HCT116 (cell line): ENCODE data around the gene TAOK3. TPM values are rescaled to one million over a fixed set of nuclear protein-coding genes. Genes with fewer than 3 reads are reported as not detected.

Experiments used
- ATAC-seq: fragments of 200-7000 bp; cut with Tn5 transposase; 2 replicates; pipeline ENCODE4 v1.9.1; 2020; ENCODE audit warnings: mild to moderate bottlenecking, moderate library complexity
- BruUV-seq: library from RNA; stranded (reverse); fragments of 400-500 nt; replicated peaks from 2 replicates; lab custom pipeline; 2021; lab: Mats Ljungman, UMichigan
- CTCF ChIA-PET: fragments of 300-600 bp; sonication (Branson Sonifier 250); formaldehyde crosslinking; loops from one replicate; lab custom pipeline; 2021; ENCODE audit warnings: antibody characterized with exemption; lab: Charles Lee
- POLR2A ChIA-PET: fragments of 300-600, 350-600 bp; sonication (Branson Sonifier 250); formaldehyde crosslinking; loops from one replicate; lab custom pipeline; 2021; ENCODE audit warnings: antibody characterized with exemption; lab: Charles Lee
- RAD21 ChIA-PET, 2 experiments: fragments of 300-600 bp; sonication (Branson Sonifier 250); formaldehyde crosslinking; loops; one replicate each; lab custom pipeline; 2023; ENCODE audit warnings: low total read pairs in 2 of 2; ENCODE audit not compliant: uncharacterized antibody in 2 of 2, unreplicated experiment in 2 of 2, low non-redundant PET in 1 of 2; lab: Charles Lee
- DNase-seq: peaks from one replicate; pipeline ENCODE4 v3.0.0-alpha.2; 2010; ENCODE audit warnings: low read depth, low spot score
- H2AFZ ChIP-seq: fragments of 200-600 bp; shearing (Covaris generic), sonication (generic); 2 replicates; pipeline ENCODE4 v1.6.1; 2017; ENCODE audit warnings: low read depth, mixed run types, mixed read lengths, antibody characterized with exemption, low read length; ENCODE audit not compliant: poor library complexity, severe bottlenecking
- H3K27ac ChIP-seq: 2 replicates; pipeline ENCODE4 v1.5.1; 2012; ENCODE audit warnings: low read depth, low read length
- H3K27me3 ChIP-seq: fragments of 200-600 bp; sonication (generic); 2 replicates; pipeline ENCODE4 v1.6.1; 2016; ENCODE audit warnings: mixed run types, low read length, mixed read lengths; ENCODE audit not compliant: insufficient read depth
- H3K36me3 ChIP-seq, 2 experiments: fragments of 200-500 bp in 1 of 2; fragments of 200-600 bp in 1 of 2; sonication (Bioruptor generic) in 1 of 2; sonication (generic) in 1 of 2; 2 replicates each; pipeline versions ENCODE4 v1.5.1 to v1.6.1; 2014 to 2016; ENCODE audit warnings: low read length in 2 of 2, inconsistent platforms in 1 of 2, mixed read lengths in 1 of 2, mixed run types in 1 of 2; ENCODE audit not compliant: insufficient read depth in 2 of 2, control insufficient read depth in 1 of 2
- H3K4me1 ChIP-seq, 2 experiments: fragments of 200-600 bp in 1 of 2; sonication (generic) in 1 of 2; 2 replicates each; pipeline versions ENCODE4 v1.5.1 to v1.6.1; 2012 to 2017; ENCODE audit warnings: low read length in 2 of 2, inconsistent platforms in 1 of 2, mild to moderate bottlenecking in 1 of 2, mixed read lengths in 1 of 2, mixed run types in 1 of 2, moderate library complexity in 1 of 2; ENCODE audit not compliant: insufficient read depth in 2 of 2, control insufficient read depth in 1 of 2
- H3K4me2 ChIP-seq: fragments of 200-600 bp; sonication (generic); 2 replicates; pipeline ENCODE4 v1.6.1; 2017; ENCODE audit warnings: mixed run types, low read length, mixed read lengths
- H3K4me3 ChIP-seq, 2 experiments: fragments of 200-600 bp in 1 of 2; sonication (generic) in 1 of 2; replicated peaks in 1 of 2; 2 replicates each; pipeline ENCODE4 v1.5.1; 2011 to 2016; ENCODE audit warnings: low read length in 2 of 2, control low read depth in 1 of 2, low read depth in 1 of 2, mild to moderate bottlenecking in 1 of 2, mixed read lengths in 1 of 2, mixed run types in 1 of 2
- H3K79me2 ChIP-seq: fragments of 200-600 bp; sonication (generic); 2 replicates; pipeline ENCODE4 v1.6.1; 2017; ENCODE audit warnings: mild to moderate bottlenecking, mixed run types, low read length, moderate library complexity, mixed read lengths; ENCODE audit not compliant: insufficient read depth
- H3K9ac ChIP-seq: fragments of 200-600 bp; sonication (generic); 2 replicates; pipeline ENCODE4 v1.6.1; 2016; ENCODE audit warnings: low read length, mixed read lengths
- H3K9me2 ChIP-seq: fragments of 200-600 bp; sonication (generic), shearing (Covaris generic); 2 replicates; pipeline ENCODE4 v1.6.1; 2017; ENCODE audit warnings: mixed run types, mild to moderate bottlenecking, moderate library complexity; ENCODE audit not compliant: insufficient read depth
- H3K9me3 ChIP-seq, 2 experiments: fragments of 200-500 bp in 1 of 2; fragments of 200-600 bp in 1 of 2; sonication (Bioruptor generic) in 1 of 2; sonication (generic) in 1 of 2; 2 replicates each; pipeline ENCODE4 v1.6.1; 2014 to 2017; ENCODE audit warnings: low read length in 2 of 2, mixed read lengths in 2 of 2, inconsistent platforms in 1 of 2, low read depth in 1 of 2, mild to moderate bottlenecking in 1 of 2, mixed run types in 1 of 2, moderate library complexity in 1 of 2; ENCODE audit not compliant: control insufficient read depth in 1 of 2, insufficient read depth in 1 of 2
- H4K20me1 ChIP-seq: fragments of 200-600 bp; sonication (generic), shearing (Covaris generic); 2 replicates; pipeline ENCODE4 v1.6.1; 2017; ENCODE audit warnings: mixed run types, mild to moderate bottlenecking, moderate library complexity; ENCODE audit not compliant: insufficient read depth
- ATF3 ChIP-seq: IDR thresholded peaks from 2 replicates; pipeline ENCODE4 v1.6.1; 2012
- CTCF ChIP-seq, 3 experiments: fragments of 200-600 bp in 1 of 3; sonication (generic) in 1 of 3; IDR thresholded peaks in 2 of 3; conservative IDR thresholded peaks in 1 of 3; 2 replicates each; pipeline ENCODE4 v1.5.1; 2012 to 2017; ENCODE audit warnings: low read depth in 2 of 3, low read length in 2 of 3, antibody characterized with exemption in 1 of 3, borderline replicate concordance in 1 of 3, control low read depth in 1 of 3, mild to moderate bottlenecking in 1 of 3, mixed read lengths in 1 of 3, mixed run types in 1 of 3, moderate library complexity in 1 of 3; ENCODE audit not compliant: insufficient read depth in 1 of 3
- EZH2 ChIP-seq: fragments of 200-600 bp; sonication (generic); IDR thresholded peaks from 2 replicates; pipeline ENCODE4 v1.6.1; 2017; ENCODE audit warnings: antibody characterized with exemption, mixed run types
- EZH2phosphoT487 ChIP-seq: fragments of 200-600 bp; IDR thresholded peaks from 2 replicates; pipeline ENCODE4 v1.6.1; 2018; ENCODE audit warnings: antibody characterized with exemption, borderline replicate concordance
- MAX ChIP-seq: IDR thresholded peaks from 2 replicates; pipeline ENCODE4 v1.6.1; 2012
- RAD21 ChIP-seq: IDR thresholded peaks from 2 replicates; pipeline ENCODE4 v1.6.1; 2012; ENCODE audit warnings: low read depth, mild to moderate bottlenecking
- REST ChIP-seq: IDR thresholded peaks from 2 replicates; pipeline ENCODE4 v1.6.1; 2012; ENCODE audit warnings: low read depth
- SP1 ChIP-seq: IDR thresholded peaks from 2 replicates; pipeline ENCODE4 v1.6.1; 2012; ENCODE audit warnings: low read depth
- SRF ChIP-seq: IDR thresholded peaks from 2 replicates; pipeline ENCODE4 v1.6.1; 2012; ENCODE audit warnings: low read depth
- TCF7L2 ChIP-seq: IDR thresholded peaks from 2 replicates; pipeline ENCODE4 v1.7.0; 2011; ENCODE audit warnings: borderline replicate concordance, inconsistent platforms; ENCODE audit not compliant: insufficient read depth, insufficient read length; ENCODE audit errors: extremely low read depth
- YY1 ChIP-seq: IDR thresholded peaks from 2 replicates; pipeline ENCODE4 v1.6.1; 2011; ENCODE audit warnings: low read length, low read depth, moderate library complexity, mild to moderate bottlenecking; ENCODE audit not compliant: insufficient replicate concordance; ENCODE audit errors: extremely low read depth
- ZNF274 ChIP-seq: fragments of 200-500 bp; sonication (Bioruptor generic); IDR thresholded peaks from 2 replicates; pipeline ENCODE4 v1.6.1; 2014; ENCODE audit warnings: mild to moderate bottlenecking, low read depth, low read length, inconsistent platforms
- intact Hi-C: fragments of 100-400 bp; cut with micrococcal nuclease; formaldehyde crosslinking; loops from 2 replicates; pipeline ENCODE4 v1.10.0; 2022
- total RNA-seq: library from RNA; stranded (reverse); gene quantifications from one replicate; pipeline ENCODE4 v1.2.1, GENCODE V29; 2021; ENCODE audit not compliant: unreplicated experiment

The TAOK3 gene
- total RNA-seq, 1 experiment from 2014 or later: 10.5 TPM

GRCh38 chr12:118151755-118152154 lies 221.0 kb downstream of the TAOK3 start:
- H2AFZ ChIP-seq: no peak overlapping the region
- no peaks in the 10 kb centered on the region for H4K20me1 ChIP-seq
- no peak overlapping the region for H3K4me2 ChIP-seq
- DNase-seq (no peak), ATAC-seq (no peak)
- intact Hi-C loops: no loop called here
- no peaks in the 10 kb centered on the region for H3K9me2 ChIP-seq
- CTCF ChIA-PET: no interaction called here
- no peaks in the 10 kb centered on the region for H3K9me3 ChIP-seq
- H3K4me3 ChIP-seq: no peak overlapping the region
- H3K9ac ChIP-seq: no peak overlapping the region
- no peaks in the 10 kb centered on the region for H3K4me1 ChIP-seq
- no peak for TF ChIP-seq SRF
- TF ChIP-seq TCF7L2: no peak
- TF ChIP-seq EZH2: no peak
- TF ChIP-seq ATF3: no peak
- TF ChIP-seq YY1: no peak
- TF ChIP-seq ZNF274: no peak
- no peak for TF ChIP-seq CTCF (IDR thresholded peaks at IDR 0.05 in 2 of 3, conservative IDR thresholded peaks at IDR 0.05 in 1 of 3; ENCODE audit: borderline replicate concordance in 1 of 3, insufficient read depth in 1 of 3, low read depth in 2 of 3, low read length in 2 of 3)
- no peak for TF ChIP-seq SP1
- TF ChIP-seq REST: no peak
- TF ChIP-seq RAD21: no peak
- no peak for TF ChIP-seq MAX
- TF ChIP-seq EZH2phosphoT487: no peak
- no peak overlapping the region for H3K27ac ChIP-seq
- BruUV-seq: no TSS peak
- peaks cover 3 to 5% of the 10 kb centered on the region in 2 experiments; a peak in 1 of 4 replicates for H3K36me3 ChIP-seq
- RAD21 ChIA-PET: no interaction called here
- POLR2A ChIA-PET: no interaction called here
- no peaks in the 10 kb centered on the region for H3K27me3 ChIP-seq
- no peaks in the 10 kb centered on the region for H3K79me2 ChIP-seq
